GM12801 (cell line): ENCODE results near the gene PACS1.

ENCODE experiments used
- CTCF ChIP-seq: IDR thresholded peaks from one replicate; pipeline ENCODE4 v1.5.1; 2011; ENCODE audit warnings: control low read depth; ENCODE audit not compliant: insufficient read length; ENCODE audit errors: extremely low read depth

Gene PACS1

GRCh38 chr11:66221726-66222236 lies 151.7 kb downstream of the PACS1 start:
- TF ChIP-seq CTCF = no peak

DNA sequence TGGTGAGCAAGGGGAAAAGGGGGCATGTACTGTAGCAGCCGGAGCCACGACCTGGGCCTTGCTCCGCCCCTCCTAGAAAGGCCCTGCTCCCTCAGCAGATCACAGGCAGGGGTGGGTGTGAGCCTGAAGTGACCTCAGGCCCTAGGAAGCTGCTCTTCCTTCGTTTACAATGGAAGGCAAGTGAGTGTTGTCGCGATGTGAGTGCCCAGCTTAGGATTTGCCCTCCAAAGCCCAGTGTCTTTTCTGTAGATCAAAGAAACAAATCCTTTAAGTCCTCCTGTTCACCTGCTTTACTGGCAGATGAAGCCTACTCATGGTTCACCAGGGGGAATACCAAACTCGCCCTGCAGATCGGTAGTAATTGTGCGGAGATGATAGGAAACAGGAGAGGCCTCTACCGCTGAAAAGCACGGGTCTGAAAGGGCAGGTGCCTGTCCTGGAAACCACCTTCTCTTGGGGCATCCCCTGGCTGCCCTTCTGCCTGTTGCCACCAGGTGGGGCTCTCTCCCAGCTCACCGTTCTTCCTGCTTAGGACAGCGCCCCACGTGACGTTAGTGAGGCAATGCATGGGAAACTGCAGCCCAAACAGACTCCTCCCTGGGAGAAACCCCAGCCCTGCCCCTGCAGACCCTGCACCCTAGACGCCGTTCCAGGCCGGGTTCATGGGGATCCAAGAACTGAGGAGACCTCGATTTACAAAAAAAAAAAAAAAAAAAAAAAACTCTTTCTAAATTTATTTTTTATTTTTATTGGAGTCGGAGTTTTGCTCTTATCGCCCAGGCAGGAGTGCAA lies 152.5 kb downstream of the PACS1 start:
- peak; percentile 94 for TF ChIP-seq CTCF

- no peak for TF ChIP-seq CTCF
Observed at GRCh38 chr11:66224226-66224855, 154.3 kb downstream of the PACS1 start.

GRCh38 chr11:66225066-66225465 lies 155.0 kb downstream of the PACS1 start:
- TF ChIP-seq CTCF = no peak

DNA sequence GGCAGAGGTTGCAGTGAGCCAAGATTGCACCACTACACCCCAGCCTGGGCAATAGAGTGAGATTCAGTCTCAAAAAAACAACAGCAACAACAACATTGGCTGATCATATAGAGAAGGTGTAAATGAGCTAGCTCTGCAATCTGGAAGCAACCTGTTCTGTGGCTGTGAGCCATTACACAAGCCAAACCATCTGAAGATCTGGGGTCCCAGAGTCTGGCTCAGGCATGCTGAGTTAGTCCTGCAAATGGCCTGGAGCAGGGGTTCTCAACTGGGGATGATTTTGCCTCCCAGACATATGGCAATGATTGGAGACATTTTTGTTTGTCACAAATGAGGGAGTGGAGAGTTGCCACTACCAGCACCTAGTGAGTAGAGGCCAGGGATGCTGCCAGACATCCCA lies 156.0 kb downstream of the PACS1 start:
- no peak for TF ChIP-seq CTCF

- no peak for TF ChIP-seq CTCF
Observed at GRCh38 chr11:66227700-66228099, 157.6 kb downstream of the PACS1 start.

GRCh38 chr11:66228521-66228920 lies 158.4 kb downstream of the PACS1 start:
- no peak for TF ChIP-seq CTCF
